HG02642 (cell line): ENCODE data around the gene ETS1.

Experiments
- ATAC-seq: cut with Tn5 transposase; IDR thresholded peaks from one replicate; pipeline ENCODE4 v1.9.1; 2021; ENCODE audit warnings: mild to moderate bottlenecking; ENCODE audit not compliant: unreplicated experiment, poor library complexity

Gene ETS1

GRCh38 chr11:128587415-128587814 is at the start of gene ETS1:
ETS1 (minus strand) TSS chr11:128587558; CDS start chr11:128573130, 14,428 bp downstream.
- no peak for ATAC-seq

- ATAC-seq = no peak
These were observed 47.0 kb upstream of the ETS1 start for GRCh38 chr11:128634395-128634794.

- no peak for ATAC-seq
These were observed 46.1 kb upstream of the ETS1 start for GRCh38 chr11:128633384-128633965.

GRCh38 chr11:128632141-128632791 is 44.9 kb upstream of the ETS1 start:
- peak; percentile 25 for ATAC-seq

- ATAC-seq = peak; percentile 49
These were observed 43.2 kb upstream of the ETS1 start for GRCh38 chr11:128630367-128631230.

GRCh38 chr11:128629516-128630106 is 42.3 kb upstream of the ETS1 start:
- ATAC-seq = no peak

GRCh38 chr11:128628686-128629085 is 41.3 kb upstream of the ETS1 start:
- ATAC-seq = peak; percentile 25

GRCh38 chr11:128628325-128628673 is 40.9 kb upstream of the ETS1 start:
- peak; percentile 20 for ATAC-seq

GRCh38 chr11:128627666-128628324 is 40.4 kb upstream of the ETS1 start:
- peak; percentile 45 for ATAC-seq

GRCh38 chr11:128626913-128627665 is 39.7 kb upstream of the ETS1 start:
- no peak for ATAC-seq

GRCh38 chr11:128625746-128626145 is 38.4 kb upstream of the ETS1 start:
- ATAC-seq = no peak

GRCh38 chr11:128625326-128625725 is 38.0 kb upstream of the ETS1 start:
- no peak for ATAC-seq

GRCh38 chr11:128624269-128625175 is 37.2 kb upstream of the ETS1 start:
- peak; percentile 37 for ATAC-seq

GRCh38 chr11:128623091-128623490 is 35.7 kb upstream of the ETS1 start:
- ATAC-seq = no peak

- no peak for ATAC-seq
These were observed 34.5 kb upstream of the ETS1 start for GRCh38 chr11:128621601-128622501.

- no peak for ATAC-seq
These were observed 33.1 kb upstream of the ETS1 start for GRCh38 chr11:128620309-128621100.
